OCI-LY7 (cell line): Measurements from ENCODE around the gene FMNL1. TPM values are rescaled to one million over a fixed set of nuclear protein-coding genes. Genes with fewer than 3 reads are reported as not detected.

ENCODE experiments used
- BruUV-seq: library from RNA; stranded (reverse); fragments of 400-500 nt; replicated peaks from 2 replicates; lab custom pipeline; 2021; lab: Mats Ljungman, UMichigan
- CTCF ChIA-PET: fragments of 300-600 bp; sonication (Branson Sonifier 250); formaldehyde crosslinking; loops from one replicate; lab custom pipeline; 2022; ENCODE audit warnings: antibody characterized with exemption; ENCODE audit not compliant: unreplicated experiment; lab: Charles Lee
- POLR2A ChIA-PET: fragments of 300-600 bp; sonication (Branson Sonifier 250); formaldehyde crosslinking; loops from one replicate; lab custom pipeline; 2022; ENCODE audit warnings: antibody characterized with exemption; lab: Charles Lee
- DNase-seq: peaks from one replicate; pipeline ENCODE4 v3.0.0-alpha.2; 2015; ENCODE audit warnings: low spot score
- H2AFZ ChIP-seq: fragments of 200-600 bp; sonication (generic), shearing (Covaris generic); 2 replicates; pipeline ENCODE4 v1.6.1; 2014; ENCODE audit warnings: mild to moderate bottlenecking, antibody characterized with exemption, low read length, moderate library complexity
- H3K27ac ChIP-seq: fragments of 200-600 bp; sonication (generic); 2 replicates; pipeline ENCODE4 v1.5.1; 2014; ENCODE audit warnings: mixed run types, low read depth, mild to moderate bottlenecking, moderate library complexity, low read length, inconsistent platforms; ENCODE audit not compliant: poor library complexity, severe bottlenecking
- H3K36me3 ChIP-seq: fragments of 200-600 bp; sonication (generic); 2 replicates; pipeline ENCODE4 v1.6.1; 2014; ENCODE audit warnings: mild to moderate bottlenecking, antibody characterized with exemption, low read length, moderate library complexity, mixed read lengths; ENCODE audit not compliant: insufficient read depth
- H3K4me1 ChIP-seq: fragments of 200-600 bp; sonication (generic); 2 replicates; pipeline ENCODE4 v1.5.1; 2014; ENCODE audit warnings: mild to moderate bottlenecking, low read length; ENCODE audit not compliant: insufficient read depth, poor library complexity, severe bottlenecking
- H3K4me2 ChIP-seq: fragments of 200-600 bp; sonication (generic); 2 replicates; pipeline ENCODE4 v1.6.1; 2014; ENCODE audit warnings: mild to moderate bottlenecking, low read length
- H3K4me3 ChIP-seq: fragments of 200-600 bp; sonication (generic); 2 replicates; pipeline ENCODE4 v1.5.1; 2014; ENCODE audit warnings: mild to moderate bottlenecking, low read depth, low read length; ENCODE audit not compliant: poor library complexity, severe bottlenecking
- H3K79me2 ChIP-seq: fragments of 200-600 bp; sonication (generic); 2 replicates; pipeline ENCODE4 v1.6.1; 2016; ENCODE audit warnings: low read depth, mild to moderate bottlenecking, low read length, moderate library complexity, mixed read lengths; ENCODE audit not compliant: insufficient read depth
- H3K9me2 ChIP-seq: fragments of 200-600 bp; sonication (generic); 2 replicates; pipeline ENCODE4 v1.6.1; 2016; ENCODE audit warnings: mild to moderate bottlenecking, low read length, mixed read lengths; ENCODE audit not compliant: insufficient read depth
- H3K9me3 ChIP-seq: fragments of 200-600 bp; sonication (generic); 2 replicates; pipeline ENCODE4 v1.6.1; 2014; ENCODE audit warnings: mild to moderate bottlenecking, mixed run types, low read length, mixed read lengths
- H4K20me1 ChIP-seq: fragments of 200-600 bp; sonication (generic); 2 replicates; pipeline ENCODE4 v1.6.1; 2014; ENCODE audit warnings: mild to moderate bottlenecking, antibody characterized with exemption, low read length, moderate library complexity, mixed read lengths; ENCODE audit not compliant: insufficient read depth
- EZH2phosphoT487 ChIP-seq: fragments of 200-600 bp; sonication (generic); IDR thresholded peaks from 2 replicates; pipeline ENCODE4 v1.6.1; 2018; ENCODE audit warnings: low read depth, borderline replicate concordance, mild to moderate bottlenecking, mixed run types, antibody characterized with exemption, low read length, moderate library complexity, mixed read lengths
- intact Hi-C: fragments of 100-400 bp; cut with micrococcal nuclease; formaldehyde crosslinking; loops from one replicate; pipeline ENCODE4 v1.10.0; 2022; ENCODE audit not compliant: unreplicated experiment
- total RNA-seq, 2 experiments: library from RNA; depleted of rRNA in 1 of 2; stranded (reverse); fragments of >200 nt in 1 of 2; shearing (Covaris generic) in 1 of 2; gene quantifications; 2 replicates each; pipeline ENCODE4 v1.2.3, GENCODE V29; 2014 to 2022
- TF ChIP-seq, protein P1 (sequence below): fragments of 200-600 bp; sonication (generic); conservative IDR thresholded peaks from 2 replicates; pipeline ENCODE4 v1.5.1; 2014; ENCODE audit warnings: mild to moderate bottlenecking, antibody characterized with exemption, low read length, moderate library complexity, mixed read lengths

Gene FMNL1
- total RNA-seq, 2 experiments from 2014 or later: 55.1 to 133 TPM

DNA sequence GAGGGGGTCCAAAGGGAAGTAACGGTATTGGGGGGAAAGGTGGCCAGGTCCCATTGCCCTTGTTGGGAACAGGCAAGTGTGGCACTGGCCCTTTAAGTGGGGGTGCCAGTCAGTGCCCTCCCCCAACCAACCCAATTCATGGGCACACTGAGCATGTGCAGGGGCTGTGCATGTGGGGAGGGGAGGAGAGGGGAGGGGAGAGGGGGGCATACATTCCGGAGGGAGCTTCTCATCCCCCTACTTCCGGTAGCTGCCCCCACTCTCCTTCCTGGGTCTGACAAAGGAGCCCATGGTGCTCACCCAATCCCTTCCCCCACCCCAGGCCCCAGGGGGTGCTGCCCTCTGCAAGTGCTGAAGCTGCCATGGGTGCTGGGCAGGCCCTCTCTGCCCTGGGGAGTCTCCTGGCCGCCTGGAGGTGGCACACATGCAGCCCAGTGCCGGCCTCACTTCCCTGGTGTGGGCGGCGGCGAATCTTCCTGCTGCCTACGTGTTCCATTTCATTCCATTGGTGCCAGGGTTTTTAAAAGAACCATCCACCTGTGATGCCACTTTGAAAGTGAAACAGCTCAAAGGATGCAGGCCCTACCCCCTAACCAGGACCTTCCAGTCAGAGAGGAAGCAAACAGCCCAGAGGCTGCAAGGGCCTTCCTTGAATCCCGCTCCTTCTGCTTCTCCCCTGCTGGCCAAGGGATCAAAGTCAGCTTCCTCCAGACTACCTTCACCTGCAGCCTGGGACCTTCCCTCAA is 49.0 kb upstream of the FMNL1 start:
- Histone ChIP-seq H3K9me3 (no peaks in the 10 kb centered on the region), H4K20me1 (no peaks in the 10 kb centered on the region), H2AFZ (peak overlapping the region; percentile 96), H3K79me2 (no peaks in the 10 kb centered on the region), H3K4me1 (peaks cover 24% of the 10 kb centered on the region), H3K9me2 (no peaks in the 10 kb centered on the region), H3K4me3 (peak overlapping the region; percentile 65), H3K36me3 (peaks cover 3% of the 10 kb centered on the region; the same call in 1 of the 2 replicates), H3K4me2 (peak overlapping the region; percentile 95), H3K27ac (peak overlapping the region; percentile 61)
- intact Hi-C loops: no loop called here
- TSS peak; percentile 63 for BruUV-seq
- CTCF ChIA-PET: interaction anchor here (0.6 to 1.7 kb wide), 7 partner anchors 21 to 73 kb away, joined by 3 to 13 read pairs (median 4); partner anchors contain the start of genes ACBD4 and FMNL1
- TF ChIP-seq, protein P1, sequence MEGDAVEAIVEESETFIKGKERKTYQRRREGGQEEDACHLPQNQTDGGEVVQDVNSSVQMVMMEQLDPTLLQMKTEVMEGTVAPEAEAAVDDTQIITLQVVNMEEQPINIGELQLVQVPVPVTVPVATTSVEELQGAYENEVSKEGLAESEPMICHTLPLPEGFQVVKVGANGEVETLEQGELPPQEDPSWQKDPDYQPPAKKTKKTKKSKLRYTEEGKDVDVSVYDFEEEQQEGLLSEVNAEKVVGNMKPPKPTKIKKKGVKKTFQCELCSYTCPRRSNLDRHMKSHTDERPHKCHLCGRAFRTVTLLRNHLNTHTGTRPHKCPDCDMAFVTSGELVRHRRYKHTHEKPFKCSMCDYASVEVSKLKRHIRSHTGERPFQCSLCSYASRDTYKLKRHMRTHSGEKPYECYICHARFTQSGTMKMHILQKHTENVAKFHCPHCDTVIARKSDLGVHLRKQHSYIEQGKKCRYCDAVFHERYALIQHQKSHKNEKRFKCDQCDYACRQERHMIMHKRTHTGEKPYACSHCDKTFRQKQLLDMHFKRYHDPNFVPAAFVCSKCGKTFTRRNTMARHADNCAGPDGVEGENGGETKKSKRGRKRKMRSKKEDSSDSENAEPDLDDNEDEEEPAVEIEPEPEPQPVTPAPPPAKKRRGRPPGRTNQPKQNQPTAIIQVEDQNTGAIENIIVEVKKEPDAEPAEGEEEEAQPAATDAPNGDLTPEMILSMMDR: no peak
- no peak for TF ChIP-seq EZH2phosphoT487
- DNase-seq: peak; percentile 81
- POLR2A ChIA-PET: interaction anchor here (0.5 to 2.0 kb wide), 7 partner anchors 10 to 616 kb away, joined by 3 to 19 read pairs (median 5); partner anchors contain the start of genes HEXIM1 and HEXIM2

DNA sequence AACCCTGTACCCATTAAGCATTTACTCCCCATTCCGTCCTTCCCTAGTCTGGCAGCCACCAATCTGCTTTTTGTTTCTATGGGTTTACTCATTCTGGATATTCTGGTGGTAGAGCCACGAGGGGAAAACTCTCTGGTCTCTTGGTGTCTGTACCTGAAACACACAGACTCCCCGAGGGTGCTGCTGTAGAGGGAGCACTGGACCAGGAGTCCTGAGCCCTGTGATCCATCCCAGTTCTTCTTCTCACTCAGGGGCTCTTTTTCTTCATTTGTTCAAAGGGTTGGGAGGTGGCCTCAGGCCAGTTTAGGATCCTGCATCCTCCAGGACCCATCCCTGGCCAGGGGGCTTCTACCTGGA is 45.9 kb upstream of the FMNL1 start:
- Histone ChIP-seq H3K36me3 (no peaks in the 10 kb centered on the region), H3K4me2 (no peak overlapping the region), H3K4me1 (peaks cover 24% of the 10 kb centered on the region), H3K27ac (no peak overlapping the region), H4K20me1 (no peaks in the 10 kb centered on the region), H3K79me2 (no peaks in the 10 kb centered on the region), H3K9me3 (no peaks in the 10 kb centered on the region), H3K9me2 (no peaks in the 10 kb centered on the region), H3K4me3 (no peak overlapping the region), H2AFZ (no peak overlapping the region)
- BruUV-seq: no TSS peak
- ChIA-PET POLR2A (interaction anchor here (0.7 kb wide), 1 partner anchor 20 kb away, joined by 5 read pairs; no protein-coding TSS in a partner anchor), CTCF (no interaction called here)
- intact Hi-C loops: no loop called here
- DNase-seq: no peak
- no peak for TF ChIP-seq EZH2phosphoT487
- TF ChIP-seq, protein P1: no peak

DNA sequence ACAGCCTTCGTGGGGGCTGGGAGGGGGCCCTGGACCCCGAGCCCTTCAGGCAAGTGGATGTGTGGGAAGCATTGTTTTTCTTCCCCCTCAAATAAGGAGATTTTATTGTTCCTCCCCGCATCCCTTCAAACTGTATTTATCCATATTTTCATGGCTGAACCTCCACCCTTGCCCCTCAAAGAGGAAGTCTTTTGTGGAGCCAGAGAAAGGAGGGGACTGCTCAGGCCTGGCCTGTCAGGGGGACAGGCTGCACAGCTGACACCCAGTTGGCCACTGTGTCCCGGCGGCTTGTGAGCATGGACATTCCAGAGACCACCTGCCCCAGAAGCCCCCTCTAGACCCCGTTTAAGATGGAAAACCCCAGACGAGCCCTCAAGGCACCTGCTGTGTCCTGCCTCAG is 44.1 kb upstream of the FMNL1 start:
- DNase-seq: no peak
- no peak overlapping the region for H3K4me3 ChIP-seq
- no peak for TF ChIP-seq EZH2phosphoT487
- TF ChIP-seq, protein P1: no peak
- ChIA-PET POLR2A (no interaction called here), CTCF (no interaction called here)
- H2AFZ ChIP-seq: no peak overlapping the region
- no peaks in the 10 kb centered on the region for H4K20me1 ChIP-seq
- no peaks in the 10 kb centered on the region for H3K79me2 ChIP-seq
- H3K4me2 ChIP-seq: no peak overlapping the region
- no peaks in the 10 kb centered on the region for H3K36me3 ChIP-seq
- intact Hi-C loops: no loop called here
- no peak overlapping the region for H3K27ac ChIP-seq
- peaks cover 13% of the 10 kb centered on the region for H3K4me1 ChIP-seq
- H3K9me2 ChIP-seq: no peaks in the 10 kb centered on the region
- no peaks in the 10 kb centered on the region for H3K9me3 ChIP-seq
- BruUV-seq: no TSS peak
